HG02678 (cell line): Measurements from ENCODE around the gene SCCPDH.
"Not testable (repeated sequence)": the region's sequence is repeated elsewhere in the genome, so short reads cannot be mapped to it uniquely, and the experiment has no call there.

Experiments used
- ATAC-seq: cut with Tn5 transposase; IDR thresholded peaks from one replicate; pipeline ENCODE4 v1.9.1; 2021; ENCODE audit warnings: mild to moderate bottlenecking, moderate library complexity; ENCODE audit not compliant: unreplicated experiment

Gene SCCPDH

GRCh38 chr1:246797597-246797996 is 73.4 kb downstream of the SCCPDH start:
- no peak for ATAC-seq

DNA sequence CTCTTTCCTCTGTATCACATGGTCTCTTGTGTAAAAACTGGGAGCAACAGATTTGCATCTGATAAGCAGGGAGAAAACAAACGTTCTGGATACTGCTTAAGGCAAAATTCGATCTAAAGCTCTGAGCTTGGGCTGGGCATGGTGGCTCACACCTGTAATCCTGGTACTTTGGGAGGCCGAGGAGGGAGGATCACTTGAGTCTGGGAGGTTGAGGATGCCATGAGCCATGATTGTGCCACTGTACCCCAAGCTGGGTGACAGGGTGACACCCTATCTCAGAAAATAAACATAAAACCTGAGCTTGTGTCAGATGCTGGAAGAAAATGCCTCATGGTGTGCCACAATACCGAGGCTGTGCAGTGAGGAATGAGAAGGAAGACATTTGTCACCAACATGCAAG is 73.9 kb downstream of the SCCPDH start:
- no peak for ATAC-seq

- ATAC-seq, result no peak
Observed at GRCh38 chr1:246798606-246799496, 74.6 kb downstream of the SCCPDH start.

GRCh38 chr1:246800356-246800755 is 76.1 kb downstream of the SCCPDH start:
- ATAC-seq, result no peak

- no peak for ATAC-seq
Observed at GRCh38 chr1:246800756-246801155, 76.5 kb downstream of the SCCPDH start.

DNA sequence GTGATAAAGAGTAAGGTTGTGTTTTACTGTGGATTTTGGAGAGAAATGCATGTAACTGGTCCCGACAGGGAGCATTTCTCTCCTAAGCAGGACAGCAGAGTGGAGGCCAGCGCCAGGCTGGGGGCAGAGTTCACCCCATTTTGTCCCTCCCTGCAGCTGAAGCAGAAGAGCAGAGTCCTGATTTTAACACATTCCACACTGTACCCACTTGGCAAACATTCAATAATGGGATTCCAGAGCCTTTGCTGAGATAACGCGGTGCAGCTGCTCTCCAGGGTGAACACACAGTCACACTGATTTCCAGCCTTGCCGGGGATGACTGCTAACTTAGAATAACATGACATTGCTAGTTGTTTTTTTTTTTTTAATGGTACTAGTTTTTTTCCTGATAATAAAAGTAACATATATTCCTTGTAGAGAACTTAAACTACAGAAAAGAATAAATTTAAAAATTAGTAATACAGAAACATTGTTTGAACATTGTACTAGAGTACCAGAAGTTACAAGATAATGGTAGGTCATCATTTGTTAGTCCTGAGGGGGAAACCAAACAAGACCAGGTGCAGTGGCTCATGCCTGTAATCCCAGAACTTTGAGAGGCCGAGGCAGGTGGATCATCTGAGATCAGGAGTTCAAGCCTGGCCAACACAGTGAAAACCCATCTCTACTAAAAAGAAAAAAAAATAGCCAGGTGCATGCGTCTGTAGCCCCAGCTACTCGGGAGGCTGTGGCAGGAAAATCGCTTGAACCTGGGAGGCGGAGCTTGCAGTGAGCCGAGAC is 77.2 kb downstream of the SCCPDH start:
- no peak for ATAC-seq

DNA sequence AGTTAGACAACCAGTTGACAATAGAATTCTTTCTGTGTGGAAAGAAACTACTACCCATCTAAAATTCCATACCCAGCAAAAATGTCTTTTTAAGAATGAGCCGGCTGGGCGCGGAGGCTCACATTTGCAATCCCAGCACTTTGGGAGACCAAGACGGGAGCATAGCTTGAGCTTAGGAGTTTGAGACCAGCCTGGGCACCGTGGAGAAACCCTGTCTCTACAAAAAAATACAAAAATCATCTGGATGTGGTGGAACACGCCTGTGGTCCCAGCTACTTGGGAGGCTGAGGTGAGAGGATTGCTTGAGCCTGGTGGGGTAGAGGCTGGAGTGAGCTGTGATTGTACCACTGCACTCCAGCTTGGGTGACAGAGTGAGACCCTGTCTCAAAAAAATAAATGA is 79.2 kb downstream of the SCCPDH start:
- no peak for ATAC-seq

- no peak for ATAC-seq
Observed at GRCh38 chr1:246803883-246804282, 79.7 kb downstream of the SCCPDH start.

- ATAC-seq, result no peak
Observed at GRCh38 chr1:246805135-246805716, 81.0 kb downstream of the SCCPDH start.

DNA sequence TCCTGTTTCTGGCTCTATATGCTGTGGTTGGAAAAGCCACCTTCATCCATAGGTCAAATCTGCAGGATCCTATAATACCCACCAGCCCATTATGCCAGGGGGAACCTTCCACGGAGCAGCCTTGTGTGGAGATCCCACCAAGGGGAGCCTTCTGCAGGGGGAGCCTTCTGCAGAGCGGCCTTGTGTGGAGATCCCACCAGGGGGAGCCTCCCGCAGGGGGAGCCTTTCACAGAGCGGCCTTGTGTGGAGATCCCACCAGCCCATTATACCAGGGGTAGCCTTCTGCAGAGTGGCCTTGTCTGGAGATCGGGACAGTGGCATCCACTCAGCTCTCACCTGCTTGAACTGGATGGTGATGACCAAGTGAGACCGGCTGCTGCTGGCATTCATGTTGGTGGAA is 85.3 kb downstream of the SCCPDH start:
- ATAC-seq, result no peak

GRCh38 chr1:246811985-246812384 is 87.8 kb downstream of the SCCPDH start:
- ATAC-seq, result no peak

GRCh38 chr1:246813325-246813724 is 89.1 kb downstream of the SCCPDH start:
- ATAC-seq, result not testable (repeated sequence)

GRCh38 chr1:246814890-246815289 is 90.7 kb downstream of the SCCPDH start:
- no peak for ATAC-seq

- ATAC-seq, result peak; percentile 56
Observed at GRCh38 chr1:246815693-246816270, 91.6 kb downstream of the SCCPDH start.
